Uterus (tissue), 4 donors: Measurements from ENCODE around the gene TUFT1. TPM values are rescaled to one million over a fixed set of nuclear protein-coding genes. Genes with fewer than 3 reads are reported as not detected.

Experiments used
- DNase-seq, 2 donors: peaks; one replicate each; pipeline ENCODE4 v3.0.0-alpha.2; 2019 to 2020
- H3K27ac ChIP-seq, 2 donors: fragments of 200-600 bp; sonication (generic); 1 replicate in 1 of 2; 2 replicates in 1 of 2; pipeline ENCODE4 v1.5.1; 2016 to 2018
- H3K27me3 ChIP-seq, 2 donors: fragments of 200-600 bp; sonication (generic); one replicate each; pipeline ENCODE4 v1.5.1; 2018 to 2019; ENCODE audit warnings: control low read depth in 1 of 2
- H3K36me3 ChIP-seq, 2 donors: fragments of 200-600 bp; sonication (generic); one replicate each; pipeline ENCODE4 v1.5.1; 2019; ENCODE audit warnings: control low read depth in 1 of 2
- H3K4me1 ChIP-seq, 2 donors: fragments of 200-600 bp; sonication (generic); one replicate each; pipeline ENCODE4 v1.5.1; 2018 to 2019; ENCODE audit warnings: control low read depth in 1 of 2
- H3K4me3 ChIP-seq, 2 donors: fragments of 200-600 bp; sonication (generic); 1 replicate in 1 of 2; 2 replicates in 1 of 2; pipeline ENCODE4 v1.5.1; 2018 to 2019; ENCODE audit warnings: mild to moderate bottlenecking in 1 of 2
- H3K9me3 ChIP-seq, 2 donors: fragments of 200-600 bp; sonication (generic); one replicate each; pipeline ENCODE4 v1.5.1; 2019; ENCODE audit warnings: control low read depth in 1 of 2
- CTCF ChIP-seq, 4 experiments: fragments of 200-600 bp in 2 of 4; fragments of 450-650 bp in 2 of 4; sonication (generic) in 2 of 4; IDR thresholded peaks; one replicate each; pipeline ENCODE4 v1.5.1; 2016 to 2019; ENCODE audit warnings: antibody characterized with exemption in 4 of 4, mild to moderate bottlenecking in 2 of 4, moderate library complexity in 1 of 4
- POLR2A ChIP-seq, 2 donors: fragments of 450-650 bp; IDR thresholded peaks; one replicate each; pipeline ENCODE4 v1.6.1; 2016; ENCODE audit warnings: antibody characterized with exemption in 2 of 2, mild to moderate bottlenecking in 1 of 2, moderate library complexity in 1 of 2
- intact Hi-C: fragments of 100-400 bp; cut with DNase I; formaldehyde crosslinking; loops from one replicate; pipeline ENCODE4 v1.15.1; 2023; ENCODE audit warnings: low total_unique reads
- total RNA-seq, 4 donors: library from RNA; depleted of rRNA in 3 of 4; stranded (reverse); fragments of >200 nt in 3 of 4; gene quantifications; one replicate each; pipeline versions ENCODE4 v1.1.0 to v1.2.4, GENCODE V29; 2014 to 2023
- donor health status: DM: yes; HTN: yes; CAD: no.

TUFT1 gene
- total RNA-seq, 4 donors from 2014 or later: 0.29 to 7.3 (median 5.0) TPM

- Histone ChIP-seq H3K27me3 (no peaks in the 10 kb centered on the region), H3K4me3 (no peak overlapping the region), H3K27ac (peak overlapping the region; percentile 51 to 86), H3K36me3 (no peaks in the 10 kb centered on the region), H3K9me3 (no peaks in the 10 kb centered on the region), H3K4me1 (peaks cover 0 to 4% of the 10 kb centered on the region in 2 donors)
- TF ChIP-seq CTCF (IDR thresholded peaks at IDR 0.05) (no peak), POLR2A (IDR thresholded peaks at IDR 0.05) (no peak)
- DNase-seq: no peak
- intact Hi-C loops: no loop called here
These were observed 1.6 kb downstream of the TUFT1 start for GRCh38 chr1:151541752-151542151.

DNA sequence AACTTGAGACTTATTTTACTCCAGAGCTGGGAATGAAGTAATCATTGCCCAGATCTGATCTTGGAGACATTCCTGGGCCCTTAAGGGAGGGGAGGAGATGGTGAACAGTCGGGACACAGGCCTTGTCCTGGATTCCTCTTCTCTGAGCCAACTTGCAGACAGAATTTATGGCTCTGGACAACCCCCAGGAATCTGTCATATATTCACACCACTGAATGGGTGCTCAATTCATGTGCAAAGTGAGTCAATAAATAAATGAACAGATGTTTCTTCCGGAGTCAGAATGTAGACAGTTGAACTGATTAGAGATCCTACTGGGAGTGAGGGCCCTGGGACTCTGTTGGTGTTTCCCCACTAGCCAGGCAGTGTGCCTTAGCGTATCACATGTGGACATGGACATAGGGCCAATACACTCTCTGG is 2.6 kb downstream of the TUFT1 start:
- peaks cover 0 to 9% of the 10 kb centered on the region in 2 donors for H3K4me1 ChIP-seq
- H3K36me3 ChIP-seq: no peaks in the 10 kb centered on the region
- DNase-seq: peak; percentile 23 to 46
- H3K27me3 ChIP-seq: no peaks in the 10 kb centered on the region
- peak overlapping the region; percentile 51 for H3K27ac ChIP-seq
- intact Hi-C loops: no loop called here
- no peak overlapping the region for H3K4me3 ChIP-seq
- H3K9me3 ChIP-seq: no peaks in the 10 kb centered on the region
- TF ChIP-seq CTCF (IDR thresholded peaks at IDR 0.05): no peak

- Histone ChIP-seq H3K27ac (peak overlapping the region in 1 of 2 donors; percentile 24), H3K9me3 (no peaks in the 10 kb centered on the region), H3K36me3 (no peaks in the 10 kb centered on the region), H3K4me3 (no peak overlapping the region), H3K4me1 (peaks cover 0 to 9% of the 10 kb centered on the region in 2 donors), H3K27me3 (no peaks in the 10 kb centered on the region)
- no peak for DNase-seq
- TF ChIP-seq CTCF (IDR thresholded peaks at IDR 0.05) (no peak), POLR2A (IDR thresholded peaks at IDR 0.05) (no peak)
- intact Hi-C loops: no loop called here
These were observed 5.4 kb downstream of the TUFT1 start for GRCh38 chr1:151545542-151545941.

- Histone ChIP-seq H3K27me3 (no peaks in the 10 kb centered on the region), H3K36me3 (no peaks in the 10 kb centered on the region), H3K4me3 (no peak overlapping the region), H3K4me1 (peaks cover 0 to 5% of the 10 kb centered on the region in 2 donors), H3K27ac (peak overlapping the region; percentile 18 to 60), H3K9me3 (no peaks in the 10 kb centered on the region)
- DNase-seq: no peak
- intact Hi-C loops: no loop called here
- TF ChIP-seq POLR2A (IDR thresholded peaks at IDR 0.05): no peak
- TF ChIP-seq CTCF (IDR thresholded peaks at IDR 0.05): no peak
These were observed 6.2 kb downstream of the TUFT1 start for GRCh38 chr1:151546011-151546925.

GRCh38 chr1:151547119-151547899 is 7.2 kb downstream of the TUFT1 start:
- peak overlapping the region; percentile 18 to 60 for H3K27ac ChIP-seq

More at GRCh38 chr1:151547119-151547899, 7.2 kb downstream of the TUFT1 start:
- Histone ChIP-seq H3K27me3 (no peaks in the 10 kb centered on the region), H3K4me1 (peaks cover 0 to 5% of the 10 kb centered on the region in 2 donors), H3K36me3 (no peaks in the 10 kb centered on the region), H3K9me3 (no peaks in the 10 kb centered on the region), H3K4me3 (no peak overlapping the region)
- peak; percentile 65 to 67 for DNase-seq
- intact Hi-C loops: no loop called here
- no peak for TF ChIP-seq CTCF (IDR thresholded peaks at IDR 0.05)
- TF ChIP-seq POLR2A (IDR thresholded peaks at IDR 0.05): peak in 1 of 2 donors; percentile 13
